ENCODE measurements around the gene GABPA. TPM values are rescaled to one million over a fixed set of nuclear protein-coding genes. Genes with fewer than 3 reads are reported as not detected.

The GABPA gene
- total RNA-seq, 1 experiment from 2014 or later = 20.4 TPM

GRCh38 chr21:25760677-25761076 is 25.9 kb downstream of the GABPA start:
- H3K56ac ChIP-seq (ENCODE audit: insufficient read length, low read depth, low read length) = no peak overlapping the region
- H3K27me3 ChIP-seq (ENCODE audit: insufficient read depth, low read length) = no peaks in the 10 kb centered on the region
- Mint-ChIP-seq H3K27ac (no peak overlapping the region), H3K4me3 (no peak overlapping the region), H3K36me3 (ENCODE audit: insufficient read depth in 1 of 3, low read depth in 3 of 3) (peaks cover 6 to 61% (median 55%) of the 10 kb centered on the region in 3 experiments; a peak in 5 of 7 replicates), H3K27me3 (ENCODE audit: low read depth) (no peaks in the 10 kb centered on the region), H3K4me1 (no peaks in the 10 kb centered on the region), H3K9me3 (no peaks in the 10 kb centered on the region)
- no peak overlapping the region for H3K9ac ChIP-seq (ENCODE audit: extremely low read depth, insufficient read length, low read length)
- no peak overlapping the region for H4K91ac ChIP-seq (ENCODE audit: insufficient read length, low read depth, low read length)
- H3K23me2 ChIP-seq (ENCODE audit: insufficient read length, low read depth, low read length, poor library complexity, severe bottlenecking) = no peaks in the 10 kb centered on the region
- no peaks in the 10 kb centered on the region for H3K79me2 ChIP-seq (ENCODE audit: insufficient read depth, low read length)
- H2BK12ac ChIP-seq (ENCODE audit: insufficient read length, low read depth, low read length) = no peak overlapping the region
- no peak overlapping the region for H2BK5ac ChIP-seq (ENCODE audit: insufficient read length, low read length)
- H3K23ac ChIP-seq (ENCODE audit: insufficient read length, low read depth, low read length) = no peak overlapping the region
- H3K14ac ChIP-seq (ENCODE audit: insufficient read depth, low read length) = no peak overlapping the region
- DNase-seq = no peak
- H3K4me2 ChIP-seq (ENCODE audit: insufficient read depth, insufficient read length, low read length) = no peak overlapping the region
- no peak overlapping the region for H3K4ac ChIP-seq (ENCODE audit: low read depth, low read length)
- H3T11ph ChIP-seq (ENCODE audit: low read length) = no peak overlapping the region
- H2BK15ac ChIP-seq (ENCODE audit: low read depth, low read length) = no peak overlapping the region
- no peak overlapping the region for H4K8ac ChIP-seq (replicated peaks; ENCODE audit: insufficient read length, low read depth, low read length)
- no peak overlapping the region for H2BK20ac ChIP-seq (ENCODE audit: low read depth, low read length, poor library complexity, severe bottlenecking)
- no peak overlapping the region for H3K27ac ChIP-seq (ENCODE audit: insufficient read length, low read depth, low read length)
- H2AFZ ChIP-seq (ENCODE audit: low read length) = no peak overlapping the region
- no peak overlapping the region for H4K5ac ChIP-seq (ENCODE audit: insufficient read length, low read depth, low read length)
- no peak overlapping the region for H2AK5ac ChIP-seq (ENCODE audit: insufficient read length, low read length)
- H3K9me3 ChIP-seq (ENCODE audit: control insufficient read depth, low read depth, low read length) = no peaks in the 10 kb centered on the region
- no peaks in the 10 kb centered on the region for H3K79me1 ChIP-seq (ENCODE audit: insufficient read depth, low read depth, low read length, poor library complexity, severe bottlenecking)
- no peak overlapping the region for H3K18ac ChIP-seq (ENCODE audit: insufficient read length, low read depth, low read length)
- H3K4me1 ChIP-seq (ENCODE audit: insufficient read depth, low read length) = no peaks in the 10 kb centered on the region
- no peak overlapping the region for H2BK120ac ChIP-seq (ENCODE audit: low read depth, low read length, poor library complexity, severe bottlenecking)
- TF ChIP-seq CTCF (conservative IDR thresholded peaks at IDR 0.05) = no peak
- H4K20me1 ChIP-seq (ENCODE audit: control insufficient read depth, insufficient read depth, insufficient read length) = no peaks in the 10 kb centered on the region
- no CpG with 5 or more reads among the region's 1 CpG for WGBS (ENCODE audit: extremely low coverage, insufficient read length, low lambda C conversion rate)

Measured in H9 (cell line).